GM18508 (cell line): Measurements from ENCODE around the gene UBE2D3.

Experiments used
- ATAC-seq: cut with Tn5 transposase; IDR thresholded peaks from one replicate; pipeline ENCODE4 v1.9.1; 2021; ENCODE audit warnings: moderate number of reproducible peaks; ENCODE audit not compliant: insufficient read depth, unreplicated experiment

The UBE2D3 gene

GRCh38 chr4:102794999-102795398, 32.4 kb downstream of the UBE2D3 start:
- no peak for ATAC-seq

- no peak for ATAC-seq
Measured at GRCh38 chr4:102792361-102792936, 34.9 kb downstream of the UBE2D3 start.

DNA sequence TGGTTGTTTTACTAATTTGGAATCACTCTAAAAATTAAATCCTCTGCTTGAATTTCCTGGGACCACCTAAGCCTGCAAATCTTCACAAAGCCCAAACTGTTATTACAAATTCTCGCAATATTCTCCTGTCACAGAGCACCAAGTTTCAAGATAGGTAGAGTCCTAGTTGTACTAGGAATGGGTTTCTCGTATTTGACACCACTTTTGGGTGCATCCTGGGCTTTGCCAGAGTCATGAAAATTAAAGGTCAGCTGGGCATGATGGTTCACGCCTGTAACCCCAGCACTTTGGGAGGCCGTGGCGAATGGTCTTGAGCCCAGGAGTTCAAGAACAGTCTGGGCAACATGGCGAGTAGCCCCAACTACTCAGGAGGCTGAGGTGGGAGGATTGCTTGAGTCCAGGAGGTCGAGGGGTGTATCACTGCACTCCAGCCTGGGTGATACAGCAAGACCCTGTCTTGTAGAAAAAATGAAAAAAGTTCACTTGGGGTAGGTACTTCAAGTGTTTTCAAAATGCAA, 36.0 kb downstream of the UBE2D3 start:
- ATAC-seq: no peak

DNA sequence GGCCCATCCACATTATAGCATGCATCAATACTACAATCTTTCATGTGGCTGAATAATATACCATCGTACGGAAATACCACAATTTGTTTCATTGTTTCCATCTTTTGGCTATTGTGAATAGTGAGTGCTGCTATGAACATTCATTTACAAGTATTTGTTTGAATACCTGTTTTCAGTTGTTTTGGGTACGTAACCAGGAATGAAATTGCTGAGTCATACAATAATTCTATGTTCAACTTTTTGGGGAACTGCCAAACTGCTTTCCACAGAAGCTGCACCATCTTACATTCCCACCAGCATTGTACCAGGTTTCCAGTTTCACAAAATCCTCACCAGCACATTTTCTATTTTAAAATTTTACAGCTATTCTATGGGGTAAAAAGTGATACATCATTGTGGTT, 38.0 kb downstream of the UBE2D3 start:
- ATAC-seq: no peak

DNA sequence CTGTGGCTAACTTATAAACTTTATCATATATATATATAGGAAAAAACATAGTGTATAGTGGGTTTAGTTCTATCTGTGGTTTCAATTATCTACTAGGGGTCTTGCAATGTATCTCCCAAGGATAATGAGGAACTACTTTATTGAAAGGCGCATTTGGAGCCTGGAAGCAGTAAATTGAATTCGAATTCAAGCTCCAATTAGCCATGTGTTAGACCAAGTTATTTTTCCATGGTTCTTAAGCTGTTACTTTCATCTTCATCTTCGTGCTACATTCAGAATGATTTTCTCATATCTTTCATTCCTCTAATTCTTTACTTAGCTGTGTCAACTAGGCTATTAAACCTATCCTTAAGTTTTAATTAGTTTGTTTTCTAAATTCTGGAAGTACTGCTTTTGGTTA, 39.4 kb downstream of the UBE2D3 start:
- ATAC-seq: no peak

- no peak for ATAC-seq
Measured at GRCh38 chr4:102787096-102787881, 40.1 kb downstream of the UBE2D3 start.

DNA sequence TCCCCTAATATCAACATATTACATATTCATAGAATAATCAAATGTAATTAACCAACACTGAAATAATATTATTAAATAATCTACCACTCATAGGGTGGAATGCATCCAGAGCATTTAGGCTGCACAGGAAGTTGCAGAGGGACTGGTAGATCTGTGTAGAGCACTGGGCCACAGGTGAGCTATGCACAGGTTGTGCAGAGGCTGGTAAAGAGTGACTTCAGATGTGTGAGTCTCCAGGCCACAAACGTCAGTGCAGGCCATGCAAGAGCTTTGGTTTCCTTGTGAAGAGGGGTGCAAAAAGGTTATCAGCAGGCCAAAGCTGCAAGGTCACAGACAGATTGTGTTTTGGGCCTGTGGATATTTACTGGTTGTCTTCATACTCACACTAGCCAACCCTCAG, 41.1 kb downstream of the UBE2D3 start:
- no peak for ATAC-seq

- no peak for ATAC-seq
Measured at GRCh38 chr4:102783006-102783405, 44.3 kb downstream of the UBE2D3 start.

- no peak for ATAC-seq
Measured at GRCh38 chr4:102781570-102781969, 45.8 kb downstream of the UBE2D3 start.

- peak; percentile 59 for ATAC-seq
Measured at GRCh38 chr4:102780476-102781144, 46.7 kb downstream of the UBE2D3 start.

- ATAC-seq: no peak
Measured at GRCh38 chr4:102779204-102779603, 48.1 kb downstream of the UBE2D3 start.

DNA sequence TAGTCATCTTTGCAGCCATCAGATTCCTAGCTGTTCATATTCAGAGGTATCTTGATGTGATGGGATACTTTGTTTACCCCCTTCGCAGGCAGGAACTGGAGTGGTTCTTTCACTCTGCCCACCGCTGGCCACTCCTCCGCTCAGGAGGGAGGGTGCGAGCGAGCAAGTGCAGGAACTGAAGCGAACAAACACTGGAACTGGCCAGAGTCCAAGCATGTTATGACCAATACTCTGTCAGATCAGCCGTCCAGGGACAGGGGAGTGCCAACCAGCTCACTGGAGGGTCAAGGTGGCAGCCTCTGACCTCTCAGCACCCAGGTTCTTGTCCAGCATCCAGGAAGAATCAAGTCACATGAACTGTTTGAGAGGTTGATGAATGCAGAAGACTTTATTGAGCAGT, 48.6 kb downstream of the UBE2D3 start:
- ATAC-seq: no peak

GRCh38 chr4:102775805-102776204, 51.5 kb downstream of the UBE2D3 start:
- ATAC-seq: no peak

- ATAC-seq: no peak
Measured at GRCh38 chr4:102774254-102774653, 53.1 kb downstream of the UBE2D3 start.

GRCh38 chr4:102772738-102773340, 54.5 kb downstream of the UBE2D3 start:
- ATAC-seq: no peak

GRCh38 chr4:102764901-102765300, 62.5 kb downstream of the UBE2D3 start:
- ATAC-seq: no peak

- no peak for ATAC-seq
Measured at GRCh38 chr4:102761906-102762305, 65.4 kb downstream of the UBE2D3 start.

GRCh38 chr4:102761296-102761701, 66.1 kb downstream of the UBE2D3 start:
- ATAC-seq: no peak

GRCh38 chr4:102760645-102761295, 66.6 kb downstream of the UBE2D3 start, which contains the start of gene MANBA:
TSS of gene MANBA (minus strand) at chr4:102760968. CDS start at chr4:102760894, 74 bp downstream.
- peak; percentile 69 for ATAC-seq
